ENCODE measurements around the gene TXNDC16. TPM values are rescaled to one million over a fixed set of nuclear protein-coding genes. Genes with fewer than 3 reads are reported as not detected.

The TXNDC16 gene
- polyA plus RNA-seq, 1 donor (not counting 4 experiments of a cell fraction or from before 2014, with no cell fraction given) = 1.9 TPM

GRCh38 chr14:52434955-52435354, 117.3 kb downstream of the TXNDC16 start:
- Histone ChIP-seq H3K27me3 (ENCODE audit: control insufficient read depth, extremely low read depth, insufficient read depth, low read length) (no peaks in the 10 kb centered on the region), H3K4me3 (ENCODE audit: control insufficient read depth in 2 of 3, extremely low read depth in 1 of 3, insufficient read depth in 2 of 3, low read depth in 1 of 3, low read length in 3 of 3) (no peak overlapping the region), H4K20me1 (ENCODE audit: control insufficient read depth, extremely low read depth, insufficient read depth, low read length) (no peaks in the 10 kb centered on the region), H3K27ac (ENCODE audit: control insufficient read depth, insufficient read depth, low read length) (no peak overlapping the region), H3K79me2 (ENCODE audit: control insufficient read depth, insufficient read depth, low read length) (no peaks in the 10 kb centered on the region), H3K9me3 (ENCODE audit: control insufficient read depth, low read depth, low read length) (no peaks in the 10 kb centered on the region), H2AFZ (ENCODE audit: control insufficient read depth, low read length) (no peak overlapping the region), H3K9me1 (ENCODE audit: control insufficient read depth, extremely low read depth, insufficient read depth, low read length) (no peaks in the 10 kb centered on the region), H3K9ac (ENCODE audit: control insufficient read depth, extremely low read depth, insufficient read depth, low read length) (no peak overlapping the region), H3K36me3 (ENCODE audit: control insufficient read depth in 2 of 2, extremely low read depth in 1 of 2, insufficient read depth in 2 of 2, low read length in 2 of 2) (no peaks in the 10 kb centered on the region), H3K4me1 (ENCODE audit: control insufficient read depth, extremely low read depth, insufficient read depth, low read length) (no peaks in the 10 kb centered on the region), H3K4me2 (ENCODE audit: control insufficient read depth, extremely low read depth, insufficient read depth, low read depth, low read length) (no peak overlapping the region)
- TF ChIP-seq, protein P1, sequence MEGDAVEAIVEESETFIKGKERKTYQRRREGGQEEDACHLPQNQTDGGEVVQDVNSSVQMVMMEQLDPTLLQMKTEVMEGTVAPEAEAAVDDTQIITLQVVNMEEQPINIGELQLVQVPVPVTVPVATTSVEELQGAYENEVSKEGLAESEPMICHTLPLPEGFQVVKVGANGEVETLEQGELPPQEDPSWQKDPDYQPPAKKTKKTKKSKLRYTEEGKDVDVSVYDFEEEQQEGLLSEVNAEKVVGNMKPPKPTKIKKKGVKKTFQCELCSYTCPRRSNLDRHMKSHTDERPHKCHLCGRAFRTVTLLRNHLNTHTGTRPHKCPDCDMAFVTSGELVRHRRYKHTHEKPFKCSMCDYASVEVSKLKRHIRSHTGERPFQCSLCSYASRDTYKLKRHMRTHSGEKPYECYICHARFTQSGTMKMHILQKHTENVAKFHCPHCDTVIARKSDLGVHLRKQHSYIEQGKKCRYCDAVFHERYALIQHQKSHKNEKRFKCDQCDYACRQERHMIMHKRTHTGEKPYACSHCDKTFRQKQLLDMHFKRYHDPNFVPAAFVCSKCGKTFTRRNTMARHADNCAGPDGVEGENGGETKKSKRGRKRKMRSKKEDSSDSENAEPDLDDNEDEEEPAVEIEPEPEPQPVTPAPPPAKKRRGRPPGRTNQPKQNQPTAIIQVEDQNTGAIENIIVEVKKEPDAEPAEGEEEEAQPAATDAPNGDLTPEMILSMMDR (optimal IDR thresholded peaks at IDR 0.05 in 1 of 3, IDR thresholded peaks at IDR 0.05 in 1 of 3, conservative IDR thresholded peaks at IDR 0.05 in 1 of 3; ENCODE audit: extremely low read depth in 1 of 3, insufficient read depth in 2 of 3, low read length in 3 of 3) = no peak
- TF ChIP-seq EZH2 (IDR thresholded peaks at IDR 0.05; ENCODE audit: low read length) = no peak
- FAIRE-seq (no peak), DNase-seq (ENCODE audit: low read depth, low spot score) (no peak)
- dilution Hi-C loops (cut with MboI; ENCODE audit: extremely low pct_ligation_motif_present, low sequenced_read_pairs) = no loop called here

- no peak for FAIRE-seq
- Histone ChIP-seq H2AFZ (ENCODE audit: control insufficient read depth, low read length) (no peak overlapping the region), H3K27ac (ENCODE audit: control insufficient read depth, insufficient read depth, low read length) (no peak overlapping the region), H3K4me2 (ENCODE audit: control insufficient read depth, extremely low read depth, insufficient read depth, low read depth, low read length) (no peak overlapping the region), H4K20me1 (ENCODE audit: control insufficient read depth, extremely low read depth, insufficient read depth, low read length) (no peaks in the 10 kb centered on the region), H3K4me3 (ENCODE audit: control insufficient read depth in 2 of 3, extremely low read depth in 1 of 3, insufficient read depth in 2 of 3, low read depth in 1 of 3, low read length in 3 of 3) (no peak overlapping the region), H3K9me1 (ENCODE audit: control insufficient read depth, extremely low read depth, insufficient read depth, low read length) (no peaks in the 10 kb centered on the region), H3K9me3 (ENCODE audit: control insufficient read depth, low read depth, low read length) (no peaks in the 10 kb centered on the region), H3K9ac (ENCODE audit: control insufficient read depth, extremely low read depth, insufficient read depth, low read length) (no peak overlapping the region), H3K4me1 (ENCODE audit: control insufficient read depth, extremely low read depth, insufficient read depth, low read length) (no peaks in the 10 kb centered on the region), H3K36me3 (ENCODE audit: control insufficient read depth in 2 of 2, extremely low read depth in 1 of 2, insufficient read depth in 2 of 2, low read length in 2 of 2) (no peaks in the 10 kb centered on the region), H3K79me2 (ENCODE audit: control insufficient read depth, insufficient read depth, low read length) (no peaks in the 10 kb centered on the region), H3K27me3 (ENCODE audit: control insufficient read depth, extremely low read depth, insufficient read depth, low read length) (no peaks in the 10 kb centered on the region)
- no peak for DNase-seq (ENCODE audit: low read depth, low spot score)
- dilution Hi-C loops (cut with MboI; ENCODE audit: extremely low pct_ligation_motif_present, low sequenced_read_pairs) = no loop called here
- TF ChIP-seq, protein P1 (optimal IDR thresholded peaks at IDR 0.05 in 1 of 3, IDR thresholded peaks at IDR 0.05 in 1 of 3, conservative IDR thresholded peaks at IDR 0.05 in 1 of 3; ENCODE audit: extremely low read depth in 1 of 3, insufficient read depth in 2 of 3, low read length in 3 of 3) = no peak
- TF ChIP-seq EZH2 (IDR thresholded peaks at IDR 0.05; ENCODE audit: low read length) = no peak
Measured at GRCh38 chr14:52430474-52430873, 121.8 kb downstream of the TXNDC16 start.

All from keratinocyte (primary cell).